Limb (tissue), 2 donors: ENCODE results near the gene ELAC1.
"Not testable (repeated sequence)": the region's sequence is repeated elsewhere in the genome, so short reads cannot be mapped to it uniquely, and the experiment has no call there.

ENCODE experiments used
- DNase-seq, 2 donors: peaks; one replicate each; pipeline ENCODE4 v3.0.0-alpha.2; 2016; ENCODE audit errors: extremely low spot score in 2 of 2

Gene ELAC1

GRCh38 chr18:50972404-50972803 is 4.6 kb downstream of the ELAC1 start:
- DNase-seq, result not testable (repeated sequence)

DNA sequence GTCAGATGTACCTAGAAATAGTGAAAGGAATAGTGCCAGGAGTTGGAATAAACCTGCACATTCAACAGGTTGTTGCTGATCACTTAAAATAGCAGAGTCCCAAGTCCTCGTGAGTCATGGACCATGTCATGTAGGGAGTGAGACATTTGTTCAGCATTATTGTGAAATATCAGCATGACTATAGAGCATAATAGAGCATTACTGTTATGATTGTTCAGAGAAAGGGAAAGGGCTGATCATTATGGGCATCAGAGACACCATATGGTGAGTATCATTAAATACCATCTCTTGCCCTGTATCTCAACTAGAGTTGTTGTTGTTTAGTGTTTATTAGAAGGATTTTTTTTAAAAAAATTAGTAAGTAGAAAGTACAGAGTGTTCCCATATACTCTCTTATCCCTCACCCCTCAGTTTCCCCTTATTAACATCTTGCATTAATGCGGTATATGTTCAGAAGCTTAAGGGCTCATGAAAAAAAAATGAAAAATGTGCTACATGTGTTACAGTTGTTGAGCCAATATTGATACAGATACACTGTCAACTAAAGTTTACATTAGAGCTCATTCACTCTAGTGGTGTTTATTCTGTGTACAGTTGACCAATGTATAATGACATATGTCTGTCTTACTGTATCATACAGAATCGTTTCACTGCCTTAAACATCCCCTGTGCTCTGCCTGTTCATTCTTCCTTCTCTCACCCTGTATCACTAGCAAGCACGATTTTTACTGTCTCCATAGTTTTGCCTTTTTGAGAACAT is 5.7 kb downstream of the ELAC1 start:
- no peak for DNase-seq

- no peak for DNase-seq
Measured at GRCh38 chr18:50977037-50977760, 9.4 kb downstream of the ELAC1 start.

DNA sequence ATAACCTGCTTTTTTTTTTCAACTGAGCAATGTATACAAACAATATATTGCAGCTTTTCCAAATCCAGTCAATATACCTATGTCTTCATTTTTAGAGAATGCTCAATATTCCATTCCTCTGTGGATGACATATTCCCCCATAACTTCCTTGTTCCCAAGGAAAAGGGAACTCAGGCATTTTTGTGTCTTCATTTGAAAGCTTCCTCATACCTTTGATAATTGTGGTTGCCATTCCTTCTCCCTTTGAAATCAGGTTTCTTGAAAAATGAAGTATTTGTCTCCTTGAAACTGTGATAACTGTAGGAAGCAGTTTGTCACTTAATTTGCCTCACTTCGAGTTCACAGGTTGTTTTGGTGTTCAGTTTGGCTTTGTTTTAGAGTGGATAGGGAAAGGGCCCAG is 13.5 kb downstream of the ELAC1 start:
- DNase-seq, result no peak

- no peak for DNase-seq
Measured at GRCh38 chr18:50982086-50982801, 14.4 kb downstream of the ELAC1 start.

- no peak for DNase-seq
Measured at GRCh38 chr18:50982802-50983179, 15.0 kb downstream of the ELAC1 start.

DNA sequence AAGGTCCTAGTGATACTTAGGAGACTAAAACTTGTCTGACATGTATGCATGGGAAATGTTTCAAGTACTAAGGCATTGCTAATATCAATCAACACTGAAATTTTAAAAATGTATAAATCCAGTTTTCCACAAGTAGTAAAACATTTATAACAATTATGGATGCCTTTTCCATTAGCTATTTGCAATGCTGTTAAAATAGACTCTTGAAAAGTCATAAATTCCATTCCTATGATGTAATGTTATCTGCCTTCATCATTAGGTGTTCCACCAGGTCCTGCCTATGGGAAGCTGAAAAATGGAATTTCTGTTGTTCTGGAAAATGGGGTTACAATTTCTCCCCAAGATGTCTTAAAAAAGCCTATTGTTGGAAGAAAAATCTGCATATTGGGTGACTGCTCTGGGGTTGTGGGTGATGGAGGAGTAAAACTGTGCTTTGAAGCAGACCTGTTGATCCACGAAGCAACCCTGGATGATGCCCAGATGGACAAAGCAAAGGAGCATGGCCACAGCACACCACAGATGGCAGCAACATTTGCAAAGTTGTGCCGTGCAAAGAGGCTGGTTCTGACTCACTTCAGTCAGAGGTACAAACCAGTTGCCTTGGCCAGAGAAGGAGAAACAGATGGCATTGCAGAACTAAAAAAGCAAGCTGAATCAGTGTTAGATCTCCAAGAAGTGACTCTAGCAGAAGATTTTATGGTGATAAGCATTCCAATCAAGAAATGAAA is 18.7 kb downstream of the ELAC1 start:
- DNase-seq, result no peak

DNA sequence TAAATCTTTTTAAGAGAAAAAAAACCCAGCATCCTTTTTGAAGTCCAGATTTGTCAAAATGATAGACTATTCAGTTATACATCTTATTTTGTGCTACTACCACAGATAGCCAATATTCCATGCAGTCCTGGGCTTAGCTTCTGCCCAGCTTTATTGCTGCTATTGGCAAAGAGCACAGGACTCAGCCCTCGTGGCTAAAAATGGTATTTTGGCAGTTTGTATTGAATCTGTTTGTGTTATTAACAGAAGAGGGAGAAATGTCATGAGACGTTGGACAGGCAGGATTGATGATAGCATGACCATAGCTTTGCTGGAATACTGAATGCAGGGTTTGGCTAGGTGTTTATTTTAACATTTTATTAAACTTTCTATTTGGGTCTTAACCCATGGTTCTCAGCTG is 19.4 kb downstream of the ELAC1 start:
- no peak for DNase-seq

GRCh38 chr18:50989711-50990110 is 21.9 kb downstream of the ELAC1 start:
- no peak for DNase-seq

- no peak for DNase-seq
Measured at GRCh38 chr18:50992351-50992762, 24.5 kb downstream of the ELAC1 start.

- DNase-seq, result no peak
Measured at GRCh38 chr18:50994031-50994430, 26.2 kb downstream of the ELAC1 start.

DNA sequence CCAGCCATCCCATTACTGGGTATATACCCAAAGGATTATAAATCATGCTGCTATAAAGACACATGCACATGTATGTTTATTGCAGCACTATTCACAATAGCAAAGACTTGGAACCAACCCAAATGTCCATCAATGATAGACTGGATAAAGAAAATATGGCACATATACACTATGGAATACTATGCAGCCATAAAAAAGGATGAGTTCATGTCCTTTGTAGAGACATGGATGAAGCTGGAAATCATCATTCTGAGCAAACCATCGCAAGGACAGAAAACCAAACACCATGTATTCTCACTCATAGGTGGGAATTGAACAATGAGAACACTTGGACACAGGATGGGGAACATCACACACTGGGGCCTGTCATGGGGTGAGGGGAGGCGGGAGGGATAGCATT is 35.3 kb downstream of the ELAC1 start:
- DNase-seq, result not testable (repeated sequence)

DNA sequence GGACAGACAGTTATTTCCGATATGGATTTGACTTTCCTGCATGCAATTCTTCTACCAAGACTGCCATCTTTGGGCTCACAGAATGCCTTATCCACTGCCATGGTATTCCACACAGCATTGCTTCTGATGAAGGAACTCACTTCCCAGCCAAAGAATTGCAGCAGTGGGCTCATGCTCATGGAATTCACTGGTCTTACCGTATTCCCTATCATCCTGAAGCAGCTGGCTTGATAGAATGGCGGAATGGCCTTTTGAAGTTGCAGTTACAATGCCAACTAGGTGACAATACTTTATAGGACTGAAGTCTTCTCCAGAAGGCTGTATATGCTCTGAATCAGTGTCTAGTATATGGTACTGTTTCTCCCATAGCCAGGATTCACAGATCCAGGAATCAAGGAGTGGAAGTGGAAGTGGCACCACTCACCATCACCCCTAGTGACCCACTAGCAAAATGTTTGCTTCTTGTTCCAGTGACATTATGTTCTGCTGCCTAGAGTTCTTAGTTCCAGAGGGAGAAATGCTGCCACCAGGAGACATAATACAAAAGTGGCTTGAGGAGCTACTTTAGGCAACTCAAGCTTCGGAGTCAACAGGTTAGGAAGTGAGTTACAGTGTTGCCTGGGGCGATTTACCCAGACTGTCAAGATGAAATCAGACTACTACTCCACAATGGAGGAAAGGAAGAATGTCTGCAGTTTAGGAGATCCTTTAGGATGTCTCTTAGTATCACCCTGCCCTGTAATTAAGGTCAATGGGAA is 38.4 kb downstream of the ELAC1 start:
- DNase-seq, result no peak

DNA sequence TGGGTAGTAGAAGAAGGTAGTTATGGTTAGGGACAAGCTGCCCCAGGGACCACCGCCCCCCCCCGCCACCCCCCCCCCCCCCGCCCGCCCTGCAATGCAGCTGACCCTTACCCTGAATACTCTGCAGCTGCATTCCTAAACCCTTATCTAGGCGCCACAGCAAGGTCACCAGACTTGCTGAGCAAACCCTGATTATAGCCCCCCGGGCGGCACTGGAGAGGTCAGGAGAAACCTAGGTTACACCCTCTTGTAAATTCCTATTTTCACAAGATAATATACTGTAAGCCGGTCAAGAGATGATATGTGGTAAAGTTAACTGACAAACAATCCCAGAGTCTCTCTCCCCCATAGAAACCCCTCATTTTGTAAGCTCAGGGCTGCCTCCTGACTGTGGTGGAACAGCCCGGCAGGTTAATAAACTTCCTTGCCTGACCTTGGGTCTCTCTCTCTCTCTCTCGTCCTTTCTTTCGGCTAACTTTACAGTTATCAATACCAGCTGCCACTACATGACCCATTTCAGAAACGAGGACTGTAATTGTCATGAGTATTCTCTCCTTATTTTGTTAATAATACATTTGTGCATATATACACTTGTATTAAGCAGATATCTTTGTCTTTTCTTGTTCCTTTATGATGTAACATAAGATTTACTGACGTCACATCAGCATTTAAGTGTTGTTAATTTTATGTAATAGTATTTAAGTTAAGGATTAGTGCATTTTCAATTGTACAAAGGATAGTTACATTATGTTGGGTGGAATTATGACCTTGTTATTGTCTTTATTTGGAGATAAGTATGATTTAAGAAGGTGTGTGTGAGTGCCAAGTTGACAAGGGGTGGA is 39.3 kb downstream of the ELAC1 start:
- no peak for DNase-seq

GRCh38 chr18:51007790-51008139 is 39.9 kb downstream of the ELAC1 start:
- DNase-seq, result no peak

DNA sequence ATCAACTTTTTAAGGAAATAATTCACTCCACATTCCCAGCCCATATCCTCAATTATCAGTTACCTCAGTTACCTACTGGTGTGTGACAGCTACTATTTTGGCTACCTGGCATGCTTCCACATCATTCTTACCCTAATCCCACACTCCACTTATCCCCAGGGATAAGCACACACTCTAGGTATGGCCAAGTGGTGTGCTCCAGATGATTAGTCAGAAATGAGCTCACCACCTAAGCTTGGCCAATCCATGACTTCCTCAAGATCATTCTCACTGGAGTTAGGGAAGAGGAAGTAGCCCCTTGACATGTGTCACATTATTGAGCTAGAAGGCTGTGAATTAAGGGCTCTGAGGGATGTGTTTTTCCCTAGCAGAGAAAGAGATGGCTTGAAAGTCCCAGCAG is 41.2 kb downstream of the ELAC1 start:
- no peak for DNase-seq

- DNase-seq, result no peak
Measured at GRCh38 chr18:51010218-51010617, 42.4 kb downstream of the ELAC1 start.

- no peak for DNase-seq
Measured at GRCh38 chr18:51011709-51012108, 43.9 kb downstream of the ELAC1 start.

- DNase-seq, result no peak
Measured at GRCh38 chr18:51012441-51012840, 44.6 kb downstream of the ELAC1 start.

GRCh38 chr18:51013259-51013658 is 45.4 kb downstream of the ELAC1 start:
- DNase-seq, result no peak
